NCI-H1092 treated with DMSO at 0.1 percent for 48 hours (cell line): Measurements from ENCODE around the gene ERBB4.
"Not testable (repeated sequence)": the region's sequence is repeated elsewhere in the genome, so short reads cannot be mapped to it uniquely, and the experiment has no call there.

ENCODE experiments used
- DNase-seq: peaks from one replicate; lab custom pipeline; 2025; lab: John Stamatoyannopoulos, UW

The ERBB4 gene

DNA sequence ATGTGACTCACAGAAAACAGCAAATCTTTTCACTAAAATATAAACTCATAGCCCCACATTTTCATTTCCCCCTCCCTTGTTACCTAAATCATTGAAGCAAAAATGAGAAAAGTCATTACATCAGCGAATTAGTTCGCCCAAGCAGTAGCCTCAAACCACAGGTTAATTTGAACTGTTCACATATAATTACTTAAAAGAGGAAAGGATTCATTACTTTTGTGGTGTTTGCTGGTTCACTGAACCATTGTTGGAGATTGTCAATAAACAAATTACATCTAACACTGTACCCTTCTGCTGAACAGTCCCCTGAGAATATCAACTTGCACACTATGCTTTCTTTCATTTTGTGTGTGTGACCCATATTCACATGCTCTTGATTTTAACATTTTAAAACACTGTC, 238.7 kb downstream of the ERBB4 start:
- DNase-seq = no peak

DNA sequence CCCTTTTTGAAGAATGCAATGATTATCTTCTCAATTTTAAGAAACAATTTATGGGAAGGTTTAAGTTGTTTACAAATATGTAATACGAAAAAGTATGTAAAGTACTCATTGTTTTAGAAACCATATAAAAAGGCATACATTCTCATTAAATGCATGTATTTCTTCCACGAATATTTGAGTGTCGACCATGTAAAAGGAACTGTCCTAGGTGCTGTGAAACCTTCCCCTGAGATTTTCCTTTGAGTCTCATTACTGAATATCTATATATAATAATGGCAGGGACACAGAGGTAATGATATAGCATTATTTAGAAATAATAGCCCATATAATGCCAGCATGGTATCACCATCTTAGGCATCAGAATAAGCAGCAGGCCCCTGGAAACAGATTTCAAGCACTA, 239.3 kb downstream of the ERBB4 start:
- no peak for DNase-seq

DNA sequence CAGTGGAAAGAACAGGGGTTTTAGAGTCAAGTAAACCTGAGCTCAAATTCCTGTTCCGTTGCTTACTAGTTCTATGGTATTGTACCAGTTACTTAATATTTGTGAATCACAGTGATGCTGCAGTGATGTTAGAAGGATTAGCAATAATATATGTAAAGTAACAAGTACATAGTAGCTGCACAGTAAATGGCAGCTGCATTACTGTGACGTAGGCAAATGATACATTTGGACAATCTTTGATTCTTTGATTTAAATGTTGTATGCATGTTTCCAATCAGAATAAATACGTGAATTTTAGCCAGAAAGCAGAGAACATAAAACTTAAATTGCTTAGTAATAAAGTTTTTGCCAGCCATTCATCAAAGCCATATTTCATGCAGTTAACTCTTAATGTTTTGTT, 243.0 kb downstream of the ERBB4 start:
- DNase-seq = no peak

DNA sequence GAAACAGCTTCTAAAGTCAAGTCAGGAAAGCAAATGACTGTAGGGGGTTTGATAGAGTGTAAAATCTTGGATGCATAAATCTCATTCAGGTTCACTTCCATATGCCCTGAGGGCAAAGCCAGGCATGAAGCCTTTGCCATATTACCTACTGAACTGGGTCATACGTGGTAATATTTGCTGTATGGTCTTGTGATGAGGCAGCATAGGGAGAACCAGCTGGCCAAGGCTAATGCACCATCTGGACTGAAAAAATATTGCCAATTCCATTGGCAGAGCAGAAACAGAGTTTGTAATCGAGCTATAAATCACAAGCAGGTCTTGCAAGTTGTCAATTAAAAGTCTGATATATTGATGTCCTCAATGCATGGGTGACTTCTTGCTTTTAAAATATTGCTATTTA, 243.8 kb downstream of the ERBB4 start:
- peak; percentile 54 for DNase-seq

DNA sequence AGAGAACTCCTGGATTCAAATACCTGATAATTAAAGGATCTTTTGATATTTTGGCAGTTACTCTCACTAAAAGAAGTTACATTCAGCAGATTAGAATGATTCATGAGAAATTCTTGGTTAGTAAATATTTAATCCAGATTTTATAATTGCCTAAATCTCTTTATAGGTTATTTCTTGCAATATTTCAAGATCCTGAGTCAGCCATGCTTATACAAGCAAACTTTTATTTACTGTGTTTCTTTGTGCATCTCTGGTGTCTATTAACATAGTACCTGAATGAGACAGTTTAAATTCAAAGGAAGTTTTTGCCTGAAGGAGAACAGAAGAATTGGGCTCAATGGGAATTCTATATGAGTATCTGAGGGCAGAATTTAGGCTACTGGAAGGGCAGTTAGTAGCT, 249.3 kb downstream of the ERBB4 start:
- DNase-seq = no peak

DNA sequence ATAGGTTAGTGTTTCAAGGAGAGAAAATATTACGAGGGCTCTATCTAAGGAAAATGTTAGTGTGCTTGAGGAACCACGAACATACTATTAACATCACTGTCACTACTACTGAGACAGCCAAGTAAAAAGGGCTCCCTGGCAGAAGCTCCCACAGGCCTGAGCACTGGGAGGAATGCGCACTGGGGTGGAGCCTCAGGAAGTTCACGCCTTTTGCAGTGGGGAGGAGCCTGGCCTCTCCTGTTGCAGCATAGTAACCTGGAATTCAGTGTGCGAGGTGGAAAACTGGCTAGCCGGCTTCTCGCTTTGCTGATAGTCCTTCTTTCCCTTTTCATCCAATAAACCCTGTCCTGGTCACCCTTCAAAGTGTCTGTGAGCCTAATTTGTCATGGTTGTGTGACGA, 250.3 kb downstream of the ERBB4 start:
- no peak for DNase-seq

DNA sequence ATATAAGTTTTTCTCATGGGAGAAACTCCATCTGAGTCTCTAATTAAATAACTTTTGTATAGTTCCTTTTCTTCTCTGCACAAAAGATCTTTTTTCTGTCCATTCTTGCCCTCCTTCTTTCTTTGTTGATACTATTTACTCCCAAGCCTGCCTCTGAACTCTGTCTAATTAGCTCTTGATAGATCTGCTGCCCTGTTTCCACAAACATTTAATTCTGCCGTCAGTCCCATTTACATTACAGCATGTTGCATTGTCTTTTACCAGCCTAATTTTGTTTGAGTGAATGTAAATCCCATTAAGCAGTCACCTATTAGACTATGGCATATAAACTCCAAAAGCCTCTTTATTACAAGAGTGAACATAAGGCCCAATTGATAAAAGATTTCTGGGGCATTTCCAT, 254.4 kb downstream of the ERBB4 start:
- DNase-seq = no peak

DNA sequence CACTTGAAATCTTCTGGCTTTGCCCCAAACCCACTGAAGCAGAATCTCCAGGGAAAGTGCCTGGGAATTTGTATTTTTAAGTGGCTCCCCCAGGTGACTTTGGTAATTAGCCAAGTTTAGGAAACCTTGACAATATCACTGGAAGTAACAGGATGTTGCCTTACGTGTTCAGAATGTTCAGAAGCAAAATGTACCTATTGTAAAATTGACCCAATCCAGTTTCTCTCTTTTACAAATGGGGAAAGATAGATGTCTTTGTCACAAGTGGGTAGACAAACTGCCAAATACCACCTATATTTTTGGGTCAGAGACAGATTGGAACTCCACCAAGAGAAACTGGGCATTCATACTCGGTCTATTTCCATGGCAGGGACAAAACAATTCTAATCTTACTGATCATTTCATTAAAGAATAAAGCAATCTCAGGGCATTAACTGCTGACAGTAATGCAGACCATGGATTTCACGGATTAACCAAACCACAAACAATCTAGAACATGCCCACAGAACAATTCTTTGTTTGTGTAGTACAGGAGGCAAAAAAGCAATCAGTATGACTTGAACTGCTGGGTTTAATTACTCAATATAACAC, 255.8 kb downstream of the ERBB4 start:
- DNase-seq = peak; percentile 70

DNA sequence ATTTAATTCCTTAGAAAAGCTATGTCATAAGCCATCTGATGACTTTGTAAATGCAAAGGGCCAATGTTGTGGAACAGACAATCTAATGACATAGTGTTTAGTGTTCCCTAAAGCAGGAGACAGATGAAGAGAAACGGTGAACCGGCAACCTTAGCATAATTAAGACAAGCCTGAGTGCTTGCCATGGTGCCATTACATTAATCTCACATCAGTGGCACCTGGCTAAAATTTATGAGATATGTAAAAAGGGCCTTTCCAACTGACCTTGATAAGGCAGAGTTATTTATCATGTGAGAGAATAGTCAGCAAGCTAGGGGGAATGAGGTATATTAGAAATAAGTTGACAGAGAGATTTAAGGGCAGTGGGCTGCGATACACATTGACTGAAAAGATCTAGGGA, 261.8 kb downstream of the ERBB4 start:
- no peak for DNase-seq

DNA sequence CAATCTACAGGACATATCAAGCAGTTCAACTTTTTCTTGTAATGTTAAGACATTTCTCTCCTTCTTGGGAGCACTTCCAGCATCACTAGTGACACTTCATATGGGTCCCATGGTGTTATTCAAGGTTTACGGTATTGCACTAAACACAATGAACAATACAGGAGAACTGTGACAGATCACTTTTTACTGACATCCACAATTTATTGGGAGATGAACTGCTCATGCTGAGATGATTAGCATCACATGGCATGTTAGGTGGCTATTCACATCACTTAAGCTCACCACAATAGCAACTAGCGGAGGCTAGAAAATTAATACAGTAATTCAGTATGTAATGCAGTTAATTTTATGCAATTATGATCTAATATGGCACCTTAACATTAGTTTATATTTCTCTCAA, 264.4 kb downstream of the ERBB4 start:
- DNase-seq = no peak

DNA sequence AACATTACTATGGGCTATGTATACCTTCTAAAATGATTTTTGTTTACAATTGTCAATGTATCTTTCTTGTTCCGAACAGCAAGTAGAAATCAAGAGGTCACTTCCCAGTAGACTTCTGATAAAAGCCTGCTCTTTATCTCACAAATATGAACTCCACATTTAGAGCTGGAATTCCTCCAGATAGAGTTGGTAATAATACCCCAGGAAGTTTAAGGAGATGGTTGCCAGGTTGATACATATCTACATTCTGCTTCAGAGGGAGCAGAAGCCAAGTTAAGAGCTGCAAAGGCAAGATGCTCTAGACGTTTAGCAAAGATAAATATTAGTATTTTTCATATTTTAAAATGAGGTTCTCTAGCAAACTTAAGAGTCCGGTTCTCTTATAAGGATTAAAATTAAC, 267.0 kb downstream of the ERBB4 start:
- DNase-seq = no peak

DNA sequence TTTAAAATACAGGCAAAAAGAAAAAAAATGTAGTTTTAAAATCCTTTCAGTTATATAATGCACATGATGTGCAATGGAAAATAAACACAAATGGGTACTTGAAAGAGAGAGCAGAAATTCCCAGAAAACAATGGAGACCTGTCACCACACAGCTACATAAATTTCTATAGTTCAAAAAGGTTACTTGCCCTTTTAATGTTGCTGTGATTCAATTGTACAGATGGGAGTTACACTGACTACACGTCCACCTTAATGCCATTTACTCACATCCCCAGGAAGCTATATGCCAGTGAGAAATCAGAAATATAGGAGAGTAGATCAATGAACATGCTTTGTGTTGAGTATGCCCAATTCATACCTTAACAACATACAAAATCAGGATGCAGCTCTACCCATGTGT, 269.6 kb downstream of the ERBB4 start:
- DNase-seq = no peak

DNA sequence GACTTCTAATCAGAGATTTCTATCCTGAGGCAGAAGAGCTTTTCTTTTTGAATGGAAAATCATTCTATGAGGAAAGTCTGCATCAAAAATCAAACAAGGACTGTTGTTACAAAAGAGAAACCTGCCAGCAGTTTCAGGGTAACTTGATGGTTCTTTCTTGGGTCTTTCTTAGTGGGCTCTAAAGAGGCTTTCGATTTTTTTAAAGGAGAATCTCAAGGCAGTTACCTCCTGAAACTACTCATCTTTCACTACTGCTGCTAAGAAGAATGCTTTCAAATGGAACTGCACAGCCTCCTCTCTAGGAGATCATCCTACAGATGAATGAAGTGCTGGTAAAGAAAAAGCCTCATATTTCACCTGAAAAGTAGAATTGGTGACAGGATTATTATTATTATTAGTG, 272.3 kb downstream of the ERBB4 start:
- DNase-seq = no peak

DNA sequence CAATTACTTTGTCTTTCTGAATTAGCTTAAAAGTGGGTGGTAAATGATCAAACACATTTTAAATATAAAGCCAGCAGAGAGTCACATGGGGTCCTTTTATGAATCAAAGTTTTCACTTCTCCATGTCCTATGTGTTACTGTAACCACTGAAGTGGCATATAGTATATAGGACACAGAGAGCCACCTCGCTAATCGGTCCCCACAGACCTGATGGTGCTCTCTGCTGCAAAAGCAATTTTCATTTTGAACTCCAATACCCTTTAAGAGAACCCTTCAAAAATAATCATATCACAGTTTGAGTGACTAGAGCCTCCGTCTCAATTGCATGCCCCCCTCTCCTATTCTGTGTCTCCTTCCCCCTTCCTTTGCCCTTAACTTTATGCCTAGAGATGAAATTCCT, 272.8 kb downstream of the ERBB4 start:
- DNase-seq = no peak

DNA sequence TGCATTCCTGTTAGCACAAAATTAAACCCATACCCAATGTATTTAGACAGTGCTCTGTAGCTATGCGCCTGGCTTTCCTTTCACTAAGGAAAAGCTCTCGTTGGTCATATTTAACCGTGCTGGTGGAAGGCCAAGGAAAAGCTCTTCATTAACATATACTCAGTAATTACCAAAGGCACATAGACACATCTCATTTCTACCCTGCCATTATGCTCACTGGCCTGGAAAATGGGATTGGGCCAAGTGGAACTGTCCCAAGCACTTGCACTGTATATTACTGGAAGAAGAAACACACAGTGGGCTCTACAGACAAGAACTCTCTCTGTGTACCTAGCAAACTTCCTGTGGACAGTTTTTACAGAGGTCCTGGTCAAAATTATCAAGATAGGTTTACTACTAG, 274.4 kb downstream of the ERBB4 start:
- DNase-seq = no peak

DNA sequence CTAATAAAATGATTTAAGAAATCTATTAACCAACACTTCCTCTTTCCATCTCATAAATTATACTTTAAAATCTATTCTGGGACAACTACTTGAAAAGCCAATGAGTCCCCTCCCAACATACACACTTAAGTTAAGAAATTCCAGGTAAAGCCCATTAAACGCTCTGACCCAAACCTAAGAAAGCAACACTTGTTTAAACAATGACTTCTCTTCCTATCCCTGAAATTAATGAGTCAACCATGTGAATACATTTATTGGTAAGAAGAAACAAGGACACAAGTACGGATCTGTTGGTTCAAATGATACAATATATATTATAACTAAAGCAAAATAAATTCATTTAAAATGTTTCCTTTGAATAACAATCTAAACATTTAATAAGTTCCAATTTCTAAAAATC, 279.4 kb downstream of the ERBB4 start:
- no peak for DNase-seq

DNA sequence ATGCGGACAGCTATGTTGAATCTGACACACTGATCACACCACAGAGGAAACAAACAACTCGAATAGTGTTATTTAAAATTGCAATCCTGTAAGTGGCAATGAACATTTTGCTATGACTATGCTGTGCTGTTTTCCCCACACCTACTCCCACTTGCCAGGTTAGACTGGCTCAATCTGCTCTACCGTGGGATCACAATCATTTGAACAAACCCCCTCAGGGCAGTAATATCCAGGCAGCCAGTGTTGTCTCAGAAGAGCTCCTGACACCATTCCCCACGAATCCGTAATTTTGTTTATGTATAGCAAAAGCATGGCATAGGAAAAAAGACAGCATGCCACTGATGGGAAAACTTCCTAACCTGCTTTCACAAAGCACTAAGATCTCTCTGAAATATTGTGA, 284.3 kb downstream of the ERBB4 start:
- no peak for DNase-seq

DNA sequence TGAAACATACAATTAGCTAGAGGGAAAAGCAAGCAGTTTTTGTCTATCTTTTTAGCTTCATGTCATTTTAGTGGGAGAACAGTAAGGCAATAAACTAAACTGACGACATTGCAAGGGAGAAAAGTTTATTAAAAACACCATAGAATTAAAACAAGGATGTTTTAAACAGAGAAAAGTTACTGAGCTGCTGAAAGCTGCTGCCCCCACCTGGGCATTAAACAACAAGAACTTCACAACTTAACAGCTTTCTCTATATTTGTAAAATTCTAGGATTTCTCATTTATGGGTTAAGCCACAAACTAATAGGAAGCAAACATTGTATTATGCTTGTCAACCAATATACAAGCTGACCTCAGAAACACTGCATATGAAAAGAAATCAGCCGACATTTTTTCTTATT, 289.2 kb downstream of the ERBB4 start:
- DNase-seq = no peak

DNA sequence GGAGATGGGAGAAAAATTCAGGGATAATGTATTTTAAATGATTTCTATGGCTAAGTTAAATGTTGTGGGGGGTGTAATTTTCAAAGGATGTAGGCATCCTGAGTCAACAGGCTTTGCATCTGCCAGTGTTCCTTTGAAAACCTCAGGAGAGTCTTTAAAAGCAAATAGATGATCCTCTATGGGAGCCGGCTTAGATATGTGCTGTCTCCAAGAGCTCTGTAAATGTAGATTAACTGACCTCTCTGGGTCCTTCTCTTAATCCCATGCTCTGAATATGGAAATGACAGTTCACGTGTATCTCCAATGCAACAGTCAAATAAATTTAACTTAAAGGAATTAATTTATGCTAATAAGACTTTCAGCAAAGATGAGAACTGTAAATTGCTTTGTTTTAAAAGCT, 292.7 kb downstream of the ERBB4 start:
- DNase-seq = no peak

DNA sequence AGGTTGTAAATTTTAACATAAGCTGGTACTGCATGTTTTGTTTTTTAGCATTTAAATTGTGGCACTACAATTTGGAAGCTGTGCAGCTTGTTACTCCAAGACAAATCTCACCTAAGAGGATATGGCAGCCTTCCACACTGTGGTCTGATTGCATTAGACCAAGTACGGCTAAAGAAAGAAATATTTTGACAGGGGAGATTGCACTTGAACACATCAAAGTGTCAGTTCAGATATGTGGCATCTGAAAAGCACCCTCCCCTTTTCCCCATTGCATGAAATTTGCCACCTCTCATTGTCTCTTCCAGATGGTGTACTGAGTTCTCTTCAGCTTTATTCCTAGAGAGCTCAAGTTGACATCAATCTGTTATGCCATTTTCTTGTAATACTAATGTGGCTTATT, 295.9 kb downstream of the ERBB4 start:
- DNase-seq = no peak

DNA sequence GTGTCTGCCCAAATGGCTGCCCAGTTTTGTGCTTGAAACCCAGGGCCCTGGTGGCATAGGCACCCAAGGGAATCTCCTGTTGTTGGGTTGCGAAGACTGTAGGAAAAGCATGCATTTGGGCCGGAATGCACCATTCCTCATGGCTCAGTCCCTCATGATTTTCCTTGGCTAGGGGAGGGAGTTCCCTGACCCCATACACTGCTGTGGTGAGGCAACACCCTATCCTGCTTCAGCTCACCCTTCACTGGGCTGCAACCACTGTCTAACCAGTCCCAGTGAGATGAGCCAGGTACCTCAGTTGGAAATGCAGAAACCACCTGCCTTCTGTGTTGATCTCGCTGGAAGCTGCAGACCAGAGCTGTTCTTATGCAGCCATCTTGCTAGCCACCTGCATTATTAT, 300.4 kb downstream of the ERBB4 start:
- DNase-seq = not testable (repeated sequence)

DNA sequence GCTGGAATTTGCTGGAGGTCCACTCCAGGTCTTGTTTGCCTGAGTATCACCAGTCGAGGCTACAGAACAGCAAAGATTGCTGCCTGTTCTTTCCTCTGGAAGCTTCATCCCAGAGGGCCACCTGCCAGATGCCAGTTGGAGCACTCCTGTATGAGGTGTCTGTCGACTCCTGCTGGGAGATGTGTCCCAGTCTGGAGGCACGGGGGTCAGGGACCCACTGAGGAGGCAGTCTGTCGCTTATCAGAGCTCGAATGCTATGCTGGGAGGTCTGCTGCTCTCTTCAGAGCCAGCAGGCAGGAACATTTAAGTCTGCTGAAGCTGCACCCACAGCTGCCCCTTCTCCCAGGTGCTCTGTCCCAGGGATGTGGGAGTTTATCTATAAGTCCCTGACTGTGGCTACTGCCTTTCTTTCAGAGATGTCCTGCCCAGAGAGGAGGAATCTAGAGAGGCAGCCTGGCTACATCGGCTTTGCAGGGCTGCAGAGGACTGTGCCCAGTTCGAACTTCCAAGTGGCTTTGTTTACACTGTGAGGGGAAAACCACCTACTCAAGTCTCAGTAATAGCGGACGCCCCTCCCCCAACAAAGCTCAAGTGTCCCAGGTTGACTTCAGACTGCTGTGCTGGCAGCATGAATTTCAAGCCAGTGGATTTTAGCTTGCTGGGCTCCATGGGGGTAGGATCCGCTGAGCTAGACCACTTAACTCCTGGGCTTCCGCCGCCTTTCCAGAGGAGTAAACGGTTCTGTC, 301.1 kb downstream of the ERBB4 start:
- DNase-seq = no peak

DNA sequence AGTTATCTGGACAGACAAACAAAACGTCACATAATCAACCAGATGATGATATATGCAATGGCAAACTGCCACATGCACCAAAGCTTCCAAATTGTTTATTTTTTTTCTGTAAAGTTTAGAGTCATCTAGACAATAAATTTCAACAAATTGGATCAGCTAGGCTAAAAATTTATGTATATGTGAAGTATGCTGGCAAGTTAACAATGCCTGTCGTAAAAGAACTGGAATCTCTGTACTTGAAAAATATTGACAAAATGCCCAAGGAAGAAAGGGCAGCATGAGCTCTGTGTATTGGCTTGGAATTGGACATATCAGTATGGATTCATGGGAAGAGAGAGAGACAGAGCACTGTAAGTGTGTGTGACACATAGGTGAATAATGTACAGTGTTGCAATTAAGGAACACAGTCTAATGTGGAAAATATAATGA, 309.8 kb downstream of the ERBB4 start:
- no peak for DNase-seq

DNA sequence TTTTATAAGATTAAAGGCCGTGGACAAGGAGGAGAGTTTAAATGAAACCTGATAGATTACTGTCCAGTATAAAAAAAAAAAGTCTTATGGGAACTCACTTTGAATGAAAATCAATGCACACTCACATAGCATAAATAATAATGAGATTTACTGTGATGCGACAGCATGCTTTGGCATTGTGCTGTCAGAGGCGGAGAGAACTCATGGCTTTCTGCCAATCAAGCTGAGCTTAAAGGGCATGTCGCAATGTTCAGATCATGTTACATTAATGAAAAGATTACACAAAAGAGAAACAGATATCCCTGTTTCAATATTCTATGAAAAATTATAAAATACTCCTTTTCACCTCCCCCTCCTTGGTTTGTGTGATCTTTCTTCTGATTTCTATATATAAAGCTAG, 310.8 kb downstream of the ERBB4 start:
- DNase-seq = peak; percentile 72
